Brain pericyte (primary cell): ENCODE data around the gene GTSF1L.
A peak's percentile ranks its signal among the peaks of the same experiment; 100 is the strongest.

ENCODE experiments used
- DNase-seq: peaks from one replicate; pipeline ENCODE4 v3.0.0-alpha.2; 2012; ENCODE audit warnings: low read depth, low spot score

Gene GTSF1L

DNA sequence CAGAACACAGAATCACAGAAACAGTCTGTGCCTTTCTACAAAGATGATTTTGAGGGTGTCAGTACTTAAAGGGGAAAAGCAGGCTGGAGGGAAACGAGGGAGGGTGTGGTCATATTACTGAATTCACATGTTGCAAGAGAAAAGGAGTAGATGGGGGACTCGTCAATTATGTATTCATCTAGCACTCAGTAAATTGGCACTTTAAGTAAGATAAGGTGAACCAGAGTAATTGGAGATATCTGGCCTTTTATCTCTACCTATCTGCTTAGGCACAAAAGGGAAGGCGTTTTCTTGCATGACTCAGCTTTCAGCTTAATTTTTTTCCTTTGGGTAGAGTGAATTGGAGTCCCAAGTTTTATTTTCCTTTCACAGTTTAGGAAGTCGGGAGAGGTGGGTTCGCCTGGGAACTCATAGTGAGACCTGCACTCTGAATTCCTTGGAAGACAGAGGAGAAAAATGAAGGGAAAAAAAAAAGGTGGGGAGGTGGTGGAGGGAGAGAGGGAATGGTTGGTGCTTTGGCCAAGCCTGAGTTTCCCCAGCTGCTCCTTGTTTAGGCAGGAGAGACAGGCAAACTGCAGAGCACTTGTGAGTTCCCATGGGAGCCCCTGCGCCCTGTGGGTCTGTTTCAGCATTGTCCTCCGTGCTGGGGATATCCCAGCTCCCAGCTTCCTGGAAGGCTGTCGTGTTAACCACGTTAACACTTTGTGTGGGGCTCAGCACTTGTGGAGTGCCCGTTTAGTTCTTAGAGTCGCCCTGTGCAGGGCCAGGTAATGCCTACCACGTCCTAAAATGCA, 19.7 kb upstream of the GTSF1L start:
- DNase-seq = no peak

DNA sequence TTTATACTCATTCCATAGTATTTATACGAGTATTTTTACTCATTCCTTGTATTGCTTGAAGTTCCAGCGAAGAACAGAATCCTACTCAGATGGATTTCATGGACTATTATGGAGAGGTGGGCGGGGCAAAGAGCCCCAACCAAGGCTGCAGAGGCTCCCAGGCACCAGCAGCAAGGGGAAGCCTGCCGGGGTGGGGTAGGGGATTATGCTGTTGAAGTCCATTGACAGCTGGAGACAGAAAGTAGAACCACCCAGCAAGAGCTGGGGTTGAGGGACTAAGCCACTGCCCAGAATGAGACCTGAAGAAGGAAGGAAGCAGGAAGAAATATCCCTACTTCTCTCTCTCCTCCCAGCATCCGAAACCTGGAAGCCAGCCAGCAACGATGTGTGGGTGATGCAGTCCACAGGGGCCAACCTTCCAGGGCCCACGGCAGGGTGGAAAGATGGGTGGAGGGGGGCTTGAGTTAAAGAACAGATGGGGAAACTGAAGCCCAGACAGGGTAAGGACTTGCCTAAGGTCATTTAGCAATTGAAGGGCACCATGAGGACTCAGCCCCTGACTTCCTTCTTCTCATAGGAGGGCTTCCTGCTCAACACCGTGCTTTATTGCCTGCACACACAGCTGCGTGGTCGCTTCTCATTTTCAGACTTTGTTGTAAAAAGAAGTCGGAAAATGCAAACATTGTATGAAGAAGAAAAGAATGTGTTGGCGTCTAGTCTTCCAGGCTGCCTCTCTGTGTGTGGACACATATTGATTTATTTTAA, 18.3 kb upstream of the GTSF1L start:
- DNase-seq = no peak

DNA sequence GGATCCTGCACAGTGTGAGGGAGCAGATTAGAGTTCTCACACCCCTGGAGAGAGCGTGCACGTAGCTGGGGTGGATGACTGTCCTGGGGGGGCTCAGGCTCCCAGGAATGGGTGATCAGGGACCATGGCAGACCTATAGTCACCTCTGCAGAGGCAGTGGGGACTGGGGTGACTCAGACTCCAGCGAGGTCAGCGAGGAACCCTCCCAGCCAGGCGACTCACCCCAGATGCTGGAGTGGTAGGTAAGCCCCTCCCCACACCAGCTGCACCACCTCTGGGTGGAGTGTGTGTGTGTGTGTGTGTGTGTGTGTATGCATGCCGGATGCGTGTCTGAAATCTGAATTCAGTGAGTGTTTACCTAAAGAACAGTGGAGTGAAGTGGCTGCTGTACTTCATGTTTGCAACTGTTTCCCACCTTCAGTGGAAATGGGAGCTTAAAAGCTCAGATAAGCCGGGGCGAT, 17.4 kb upstream of the GTSF1L start:
- DNase-seq = no peak

DNA sequence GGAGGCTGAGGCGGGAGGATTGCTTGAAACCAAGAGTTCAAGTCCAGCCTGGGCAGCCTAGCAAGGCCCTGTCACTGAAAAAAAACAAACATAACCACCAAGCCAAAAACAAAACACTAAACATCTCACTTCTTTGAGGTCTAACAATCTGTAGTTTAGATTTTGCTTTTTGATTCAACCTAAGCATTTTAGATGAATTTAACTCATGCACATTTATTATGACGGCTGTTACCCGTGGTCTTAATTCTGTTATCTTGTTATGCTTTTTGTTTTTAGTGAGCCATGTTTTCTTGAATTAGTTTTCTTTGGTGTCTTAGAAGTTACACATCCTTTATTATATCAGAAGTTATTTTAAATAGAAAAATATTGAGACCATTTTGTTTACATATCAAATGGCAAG, 13.8 kb upstream of the GTSF1L start:
- no peak for DNase-seq

DNA sequence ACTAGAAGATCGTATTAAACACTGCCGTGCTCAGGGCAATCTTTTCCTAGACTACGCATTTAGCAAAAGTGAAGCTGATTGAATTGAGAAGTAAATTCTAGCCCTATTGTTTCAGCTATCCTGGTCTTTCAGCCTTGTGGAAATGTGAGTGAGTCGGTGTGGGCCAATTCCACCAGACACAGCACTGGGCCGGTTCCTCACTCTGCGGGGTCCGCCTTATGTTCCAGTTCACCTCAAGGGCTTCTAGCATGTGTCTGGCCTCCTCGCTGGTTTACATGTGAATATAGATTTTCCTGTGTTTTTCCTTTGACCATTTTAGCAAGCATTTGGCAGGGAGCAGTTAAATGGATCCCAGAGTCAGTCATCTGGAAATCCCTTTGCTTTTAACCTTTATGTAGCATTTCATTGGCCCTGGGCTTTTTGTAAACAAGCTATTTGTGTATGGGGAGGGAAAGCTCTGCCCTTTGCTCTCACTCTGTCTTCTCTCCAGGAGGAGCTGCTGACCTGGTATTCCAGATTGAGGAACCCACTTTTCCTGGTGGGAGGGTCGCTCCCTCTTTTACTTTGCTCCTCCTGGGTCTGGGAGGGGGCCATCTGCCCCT, 12.4 kb upstream of the GTSF1L start:
- DNase-seq = no peak

DNA sequence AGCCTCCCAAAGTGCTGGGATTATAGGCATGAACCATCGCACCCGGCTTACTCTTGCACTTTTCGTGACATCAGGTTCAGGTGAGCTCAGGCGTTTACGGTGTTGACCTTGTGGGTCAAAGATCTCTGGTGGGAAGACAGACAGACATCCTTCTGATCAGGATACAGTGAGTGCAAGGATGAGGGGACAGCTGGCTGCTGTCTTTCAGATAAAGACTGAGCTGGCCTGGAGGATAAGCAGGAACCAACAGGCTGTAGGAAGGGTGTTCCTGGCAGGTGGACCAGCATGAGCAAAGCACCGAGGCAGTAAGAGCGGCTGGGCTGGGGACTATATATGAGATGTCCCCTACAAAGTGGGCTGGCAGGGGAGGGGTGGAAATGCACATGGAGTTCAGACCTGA, 11.1 kb upstream of the GTSF1L start:
- DNase-seq = no peak

DNA sequence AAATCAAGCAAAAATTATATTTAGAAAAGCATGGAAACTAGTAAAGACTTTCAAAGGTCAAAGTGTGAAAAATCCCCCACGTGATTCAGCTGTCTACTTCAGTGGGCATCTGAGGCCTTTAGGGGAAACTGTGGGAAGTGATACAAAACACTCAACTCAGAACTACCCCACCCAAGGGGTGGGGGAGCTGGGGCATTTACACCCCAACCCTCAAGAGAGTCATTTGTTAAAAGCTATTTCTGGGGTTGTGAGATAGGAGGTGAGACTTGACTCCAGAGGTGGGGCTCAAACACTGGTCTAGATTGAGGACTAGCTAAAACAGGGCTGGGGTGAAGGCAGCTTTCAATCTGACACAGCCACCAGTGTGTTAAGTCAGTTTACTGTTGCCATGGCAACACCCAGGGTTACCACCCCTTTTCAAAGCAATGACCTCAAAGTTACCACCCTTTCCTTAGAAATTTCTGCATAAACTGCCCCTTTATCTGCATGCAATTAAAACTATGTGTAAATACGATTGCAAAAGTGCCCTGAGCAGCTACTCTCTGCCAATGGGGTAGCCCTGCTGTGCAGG, 9.9 kb upstream of the GTSF1L start:
- DNase-seq = no peak

DNA sequence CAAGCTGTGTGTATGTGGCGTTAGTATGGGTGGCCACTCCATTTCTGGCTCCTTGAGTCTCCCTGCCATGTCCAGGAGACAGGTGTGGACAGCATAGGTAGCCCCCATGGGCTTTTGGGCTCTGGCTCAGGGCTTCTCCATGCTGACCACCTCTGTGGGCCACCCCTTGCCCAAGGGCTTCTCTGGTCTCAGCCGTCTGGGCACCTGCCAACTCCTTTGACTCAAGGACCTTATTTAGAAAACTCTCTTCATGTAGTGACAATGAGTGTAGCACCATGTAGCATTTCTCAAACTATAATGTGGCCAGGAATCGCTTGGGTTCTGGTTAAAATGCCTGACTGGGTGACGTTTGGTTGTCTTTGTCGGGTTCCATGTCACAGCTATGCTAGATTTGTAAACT, 5.1 kb upstream of the GTSF1L start:
- DNase-seq = no peak

DNA sequence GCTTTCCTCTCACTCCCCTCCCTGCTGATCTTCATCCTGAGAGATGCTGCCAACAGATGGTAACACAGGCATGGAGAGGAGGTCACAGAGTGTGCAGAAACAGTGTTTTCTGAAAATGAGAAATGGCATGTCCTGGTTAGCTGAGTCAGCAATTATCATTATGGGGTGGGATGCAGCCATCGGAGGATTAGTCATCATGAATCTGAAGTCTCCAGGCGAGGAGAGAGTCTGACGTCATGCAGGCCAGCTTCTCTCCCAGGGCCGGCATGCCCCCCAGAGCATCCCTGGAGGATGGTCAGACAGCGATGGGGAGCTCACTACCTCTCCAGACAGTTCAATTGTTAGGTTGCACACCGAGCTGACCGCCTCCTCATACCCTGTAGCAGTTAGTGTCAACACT, 4.7 kb upstream of the GTSF1L start:
- peak; percentile 27 for DNase-seq

DNA sequence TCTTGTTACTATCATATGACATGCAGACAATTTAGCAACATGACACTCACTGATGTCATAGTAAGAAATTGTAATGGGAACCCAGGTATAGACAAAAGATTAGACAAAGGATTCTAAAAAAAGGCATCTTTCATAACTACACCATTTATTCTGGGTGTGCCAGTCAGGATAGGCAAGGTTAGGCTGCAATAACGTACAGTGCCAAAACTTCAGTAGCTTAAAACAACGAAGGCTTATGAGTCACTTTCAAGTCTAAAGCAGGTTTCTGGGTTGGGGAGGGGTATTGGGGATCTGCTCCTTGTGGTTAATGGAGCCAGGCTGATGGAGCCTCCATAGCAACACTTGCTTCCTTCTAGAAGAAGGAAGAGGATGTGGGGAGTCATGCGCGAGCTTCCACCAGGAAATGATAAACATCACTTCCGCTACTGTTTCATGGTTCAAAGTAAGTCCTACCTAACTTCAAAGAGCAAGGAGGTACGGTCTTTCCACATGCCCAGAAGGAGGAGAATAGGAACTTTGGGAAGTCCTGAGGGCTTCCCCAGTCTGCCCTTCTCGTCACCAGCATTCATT, 2.0 kb upstream of the GTSF1L start:
- no peak for DNase-seq

DNA sequence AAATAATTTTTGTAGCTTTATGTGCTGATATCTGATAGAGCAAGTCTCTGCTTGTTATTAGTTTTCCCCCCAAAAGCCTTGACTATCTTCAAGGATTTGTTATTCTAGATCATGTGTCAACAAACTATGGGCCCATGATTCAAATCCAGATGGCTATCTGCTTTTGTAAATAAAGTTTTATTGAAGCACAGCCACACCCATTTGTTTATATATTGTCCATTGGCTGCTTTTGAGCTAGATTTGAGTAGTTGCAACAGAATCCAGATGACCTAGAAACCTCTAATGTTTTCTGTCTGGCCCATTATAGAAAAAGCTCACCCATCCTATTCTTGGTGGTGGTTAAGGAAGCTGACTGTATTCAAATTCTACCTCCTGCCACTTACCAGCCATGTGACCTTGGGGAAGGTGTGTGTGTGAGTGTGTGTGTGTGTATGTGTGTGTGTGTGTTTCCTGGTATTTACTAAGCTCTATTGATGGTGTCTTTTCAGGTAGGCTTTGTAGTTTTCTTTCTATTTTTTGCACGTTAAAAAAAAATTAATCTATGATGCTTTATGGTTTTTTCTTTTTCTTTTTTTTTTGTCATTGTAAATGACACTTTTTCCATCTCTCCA, 1.3 kb upstream of the GTSF1L start:
- DNase-seq = no peak

DNA sequence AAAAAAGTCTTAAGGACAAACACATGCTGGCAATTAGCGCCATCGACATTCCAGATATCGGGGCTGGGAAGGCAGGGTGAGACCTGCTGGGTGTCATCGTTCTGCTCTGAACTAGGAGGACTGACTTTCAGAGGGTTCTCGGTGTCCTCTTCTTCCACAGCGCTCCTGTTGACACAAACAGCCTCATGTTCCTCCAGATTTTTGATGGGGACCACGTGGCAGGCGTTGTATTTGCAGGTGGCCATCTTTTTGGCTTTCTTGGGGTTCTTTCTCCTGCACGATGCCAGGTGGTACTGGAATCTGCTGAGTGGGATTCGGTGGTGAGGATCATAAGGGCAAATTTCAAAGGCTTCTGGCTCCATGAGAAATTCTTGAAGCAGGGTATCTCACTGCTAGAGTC, 469 bp downstream of the GTSF1L start:
- DNase-seq = no peak

DNA sequence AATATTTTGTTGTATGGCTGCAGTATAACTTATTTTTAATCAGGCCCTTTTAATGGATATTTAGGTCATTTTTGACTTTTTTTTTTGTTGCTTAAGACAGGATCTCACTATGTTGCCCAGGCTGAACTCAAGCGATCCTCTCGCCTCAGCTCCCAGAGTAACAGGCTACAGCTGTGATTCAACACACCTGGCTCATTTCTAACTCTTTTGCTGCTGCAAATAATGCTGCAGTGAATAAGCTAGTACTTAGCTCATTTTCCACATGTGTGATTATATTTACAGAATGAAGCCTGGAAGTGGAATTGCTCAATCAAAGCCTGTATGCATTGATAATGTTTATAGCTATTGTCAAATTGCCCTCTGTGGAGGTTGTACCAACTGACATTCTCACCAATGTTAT, 1.1 kb downstream of the GTSF1L start:
- DNase-seq = no peak

DNA sequence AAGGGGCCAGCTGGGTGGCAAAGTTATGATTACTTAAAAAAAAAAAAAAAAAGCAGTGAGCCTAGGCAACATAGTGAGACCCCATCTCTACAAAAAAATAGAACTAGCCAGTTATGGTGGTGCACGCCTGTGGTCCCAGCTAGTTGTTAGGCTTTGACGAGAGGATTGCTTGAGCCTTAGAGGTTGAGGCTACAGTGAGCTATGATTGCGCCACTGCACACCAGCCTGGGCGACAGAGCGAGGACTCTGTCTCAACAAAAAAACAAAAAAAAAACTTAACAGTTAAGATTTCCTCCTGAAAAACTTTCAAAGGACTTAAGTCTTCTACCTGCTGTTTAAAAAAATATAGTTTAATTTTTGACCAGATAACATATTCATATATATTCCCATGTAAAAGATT, 2.4 kb downstream of the GTSF1L start:
- DNase-seq = no peak

DNA sequence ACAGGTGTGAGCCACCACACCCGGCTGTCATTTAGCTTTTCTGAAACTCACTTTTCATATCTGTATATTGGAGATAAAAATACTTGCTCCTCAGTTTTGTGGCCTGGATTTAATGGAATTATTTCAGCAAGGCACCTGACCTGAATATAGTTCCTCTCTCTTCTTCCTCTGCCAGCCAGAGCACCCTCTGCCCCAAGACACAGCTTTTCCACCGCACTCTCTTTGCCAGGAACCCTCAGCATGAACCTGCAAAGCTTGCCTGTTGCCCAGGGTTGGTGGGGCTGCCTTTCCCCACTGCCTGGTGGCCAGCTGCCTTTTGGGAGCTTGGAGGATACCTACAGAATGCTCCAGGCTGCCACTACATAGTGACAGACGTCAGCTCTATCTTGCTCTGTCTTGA, 3.1 kb downstream of the GTSF1L start:
- no peak for DNase-seq

DNA sequence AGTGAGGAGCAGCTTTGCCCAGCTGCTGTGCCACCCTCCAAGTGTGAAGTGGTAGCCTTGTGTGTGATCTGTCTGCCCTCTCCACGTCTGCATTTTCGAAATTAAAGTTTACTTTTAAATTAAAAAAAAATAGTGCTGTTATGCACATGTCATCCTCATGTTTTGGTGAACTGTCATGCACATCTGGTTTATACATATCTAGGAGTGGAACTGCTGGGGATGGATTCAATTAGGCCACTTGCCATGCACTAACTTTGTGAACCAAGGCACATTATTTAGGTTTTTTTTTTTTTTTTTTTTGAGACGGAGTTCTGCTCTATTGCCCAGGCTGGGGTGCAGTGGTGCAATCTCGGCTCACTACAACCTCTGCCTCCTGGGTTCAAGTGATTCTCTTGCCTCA, 3.6 kb downstream of the GTSF1L start:
- DNase-seq = no peak

DNA sequence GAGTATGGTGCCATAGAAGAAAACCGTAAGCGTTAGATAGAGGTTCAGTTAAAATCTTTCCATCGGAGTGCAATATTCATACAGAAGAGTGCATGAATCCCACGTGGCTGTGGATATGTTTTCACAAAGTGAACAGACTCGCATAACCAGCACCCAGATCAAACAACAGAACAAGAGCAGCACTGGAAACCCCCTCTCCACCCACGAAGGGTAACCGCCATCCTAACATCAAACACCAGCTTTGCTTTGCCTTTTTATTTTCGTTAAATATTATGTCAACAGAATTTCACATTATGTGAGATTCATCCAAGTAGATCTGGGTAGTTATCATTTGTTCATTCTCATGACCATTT, 4.7 kb downstream of the GTSF1L start:
- DNase-seq = no peak

DNA sequence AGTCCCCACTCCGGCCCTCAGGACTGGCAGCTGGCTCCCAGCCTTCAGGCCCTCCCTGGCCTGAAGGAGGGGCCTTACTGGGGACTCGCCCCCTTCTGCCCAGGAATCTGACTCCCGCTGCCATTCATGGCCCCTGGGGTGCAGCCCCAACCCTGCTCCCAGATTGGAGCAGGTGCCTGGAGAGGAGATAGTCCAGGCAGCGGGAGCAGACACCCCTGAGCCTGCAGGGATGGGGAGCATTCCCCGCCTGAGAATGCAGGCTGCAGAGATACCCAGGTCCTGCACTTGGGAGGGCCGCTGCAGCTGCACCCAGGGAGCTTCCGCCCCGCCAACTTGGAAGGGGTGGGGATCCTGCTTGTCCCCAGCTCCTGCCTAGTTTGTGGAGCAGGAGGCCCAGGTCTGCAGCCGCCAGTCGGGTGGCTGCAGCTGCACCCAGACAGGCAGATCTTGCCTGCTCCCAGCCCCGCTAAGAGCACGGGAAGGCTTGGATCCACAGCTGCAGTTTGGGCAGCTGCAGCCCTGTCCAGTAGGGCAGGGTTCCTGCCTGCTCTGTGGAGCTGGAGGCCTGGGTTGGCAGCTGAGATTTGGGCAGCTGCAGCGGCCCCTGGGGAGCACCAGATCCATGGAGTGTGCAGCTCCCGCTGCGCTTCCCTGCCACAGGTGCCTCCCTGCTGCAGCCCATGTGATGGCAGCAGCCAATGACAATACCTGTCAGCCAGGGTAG, 5.2 kb downstream of the GTSF1L start:
- DNase-seq = no peak

DNA sequence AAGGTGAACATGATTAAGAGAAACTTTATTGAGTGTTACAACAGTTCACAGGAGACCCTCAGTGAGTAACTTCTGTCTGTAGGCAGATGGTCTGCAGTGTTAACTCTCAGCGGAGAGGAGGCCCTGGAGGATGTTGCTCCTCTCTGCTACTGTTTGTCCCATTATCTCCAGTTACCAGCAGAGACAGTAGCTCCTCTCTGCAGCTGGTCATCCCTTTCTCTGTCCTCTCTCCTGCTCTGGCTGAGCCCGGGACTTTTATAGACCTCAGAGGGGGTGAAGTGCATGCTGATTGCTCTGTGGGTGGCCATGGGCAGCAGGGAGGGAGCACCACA, 5.7 kb downstream of the GTSF1L start:
- no peak for DNase-seq

DNA sequence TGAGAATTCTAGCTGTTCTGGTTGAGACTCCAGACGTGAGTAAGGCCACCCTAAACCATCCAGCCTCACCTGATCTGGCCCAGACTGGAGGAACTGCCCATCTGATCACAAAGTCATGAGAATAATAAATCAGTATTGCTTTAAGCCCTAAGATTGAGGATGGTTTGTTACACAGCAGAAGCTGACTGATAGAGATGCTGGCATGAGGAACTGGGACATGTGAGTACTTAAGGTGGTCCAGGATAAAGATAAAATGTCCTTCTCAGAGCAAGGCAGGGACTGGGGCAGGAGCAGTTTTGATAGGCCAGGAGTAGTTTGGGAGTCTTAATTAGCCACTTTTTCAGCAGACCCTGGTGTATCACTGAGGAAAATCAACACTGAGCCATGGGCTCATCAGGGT, 6.8 kb downstream of the GTSF1L start:
- DNase-seq = no peak

DNA sequence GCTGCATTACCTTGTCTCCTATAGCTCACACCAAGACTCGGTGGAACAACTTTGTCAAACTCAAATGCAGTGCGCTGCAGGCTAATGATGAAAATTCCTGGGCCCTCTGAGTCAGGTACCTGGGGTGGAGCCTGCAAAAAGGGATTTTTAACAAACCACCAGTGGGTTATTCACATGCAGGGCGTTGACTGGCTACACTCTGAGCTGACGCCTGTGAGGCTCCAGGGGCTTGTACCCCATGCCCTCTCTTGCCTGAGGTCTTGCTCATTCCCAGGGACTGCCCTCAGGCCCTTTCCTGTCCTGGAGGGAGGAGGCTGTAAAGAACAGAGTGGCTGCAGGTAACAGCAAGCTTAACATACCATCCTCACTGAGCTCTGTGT, 9.2 kb downstream of the GTSF1L start:
- DNase-seq = no peak
